ENCODE results near the gene CAB39L.

Gene CAB39L

GRCh38 chr13:49424011-49424560 is 19.8 kb downstream of the CAB39L start:
- Histone ChIP-seq H3K27ac (ENCODE audit: low read depth, low read length) (no peak overlapping the region), H3K9me3 (ENCODE audit: control insufficient read depth in 5 of 5, low read length in 5 of 5) (no peaks in the 10 kb centered on the region), H3K27me3 (ENCODE audit: control insufficient read depth in 5 of 5, insufficient read depth in 4 of 5, low read length in 5 of 5) (no peaks in the 10 kb centered on the region), H3K36me3 (ENCODE audit: control insufficient read depth in 5 of 5, insufficient read depth in 5 of 5, low read length in 5 of 5) (peaks cover 0 to 6% (median 0%) of the 10 kb centered on the region in 5 donors), H3K4me3 (ENCODE audit: low read depth in 1 of 5, low read length in 5 of 5) (no peak overlapping the region), H3K4me1 (ENCODE audit: control insufficient read depth in 5 of 5, insufficient read depth in 5 of 5, low read length in 5 of 5) (no peaks in the 10 kb centered on the region), H3K9ac (ENCODE audit: low read length in 5 of 5) (no peak overlapping the region)

GRCh38 chr13:49421391-49421790 is 22.5 kb downstream of the CAB39L start:
- H3K4me3 ChIP-seq (ENCODE audit: low read depth in 1 of 5, low read length in 5 of 5) = no peak overlapping the region
- no peaks in the 10 kb centered on the region for H3K36me3 ChIP-seq (ENCODE audit: control insufficient read depth in 5 of 5, insufficient read depth in 5 of 5, low read length in 5 of 5)
- H3K27ac ChIP-seq (ENCODE audit: low read depth, low read length) = no peak overlapping the region
- H3K4me1 ChIP-seq (ENCODE audit: control insufficient read depth in 5 of 5, insufficient read depth in 5 of 5, low read length in 5 of 5) = no peaks in the 10 kb centered on the region
- no peaks in the 10 kb centered on the region for H3K27me3 ChIP-seq (ENCODE audit: control insufficient read depth in 5 of 5, insufficient read depth in 4 of 5, low read length in 5 of 5)
- H3K9ac ChIP-seq (ENCODE audit: low read length in 5 of 5) = no peak overlapping the region
- H3K9me3 ChIP-seq (ENCODE audit: control insufficient read depth in 5 of 5, low read length in 5 of 5) = no peaks in the 10 kb centered on the region

GRCh38 chr13:49419276-49419675 is 24.6 kb downstream of the CAB39L start:
- H3K27me3 ChIP-seq (ENCODE audit: control insufficient read depth in 5 of 5, insufficient read depth in 4 of 5, low read length in 5 of 5) = no peaks in the 10 kb centered on the region
- H3K9ac ChIP-seq (ENCODE audit: low read length in 5 of 5) = no peak overlapping the region
- no peaks in the 10 kb centered on the region for H3K36me3 ChIP-seq (ENCODE audit: control insufficient read depth in 5 of 5, insufficient read depth in 5 of 5, low read length in 5 of 5)
- no peak overlapping the region for H3K4me3 ChIP-seq (ENCODE audit: low read depth in 1 of 5, low read length in 5 of 5)
- no peak overlapping the region for H3K27ac ChIP-seq (ENCODE audit: low read depth, low read length)
- no peaks in the 10 kb centered on the region for H3K4me1 ChIP-seq (ENCODE audit: control insufficient read depth in 5 of 5, insufficient read depth in 5 of 5, low read length in 5 of 5)
- H3K9me3 ChIP-seq (ENCODE audit: control insufficient read depth in 5 of 5, low read length in 5 of 5) = no peaks in the 10 kb centered on the region

- no peaks in the 10 kb centered on the region for H3K27me3 ChIP-seq (ENCODE audit: control insufficient read depth in 5 of 5, insufficient read depth in 4 of 5, low read length in 5 of 5)
Measured at GRCh38 chr13:49418206-49418605, 25.7 kb downstream of the CAB39L start.

GRCh38 chr13:49417161-49417560 is 26.7 kb downstream of the CAB39L start:
- Histone ChIP-seq H3K9me3 (ENCODE audit: control insufficient read depth in 5 of 5, low read length in 5 of 5) (no peaks in the 10 kb centered on the region), H3K9ac (ENCODE audit: low read length in 5 of 5) (no peak overlapping the region), H3K4me3 (ENCODE audit: low read depth in 1 of 5, low read length in 5 of 5) (no peak overlapping the region), H3K27me3 (ENCODE audit: control insufficient read depth in 5 of 5, insufficient read depth in 4 of 5, low read length in 5 of 5) (no peaks in the 10 kb centered on the region), H3K36me3 (ENCODE audit: control insufficient read depth in 5 of 5, insufficient read depth in 5 of 5, low read length in 5 of 5) (no peaks in the 10 kb centered on the region), H3K27ac (ENCODE audit: low read depth, low read length) (no peak overlapping the region), H3K4me1 (ENCODE audit: control insufficient read depth in 5 of 5, insufficient read depth in 5 of 5, low read length in 5 of 5) (no peaks in the 10 kb centered on the region)

More at GRCh38 chr13:49418206-49418605, 25.7 kb downstream of the CAB39L start:
- Histone ChIP-seq H3K36me3 (ENCODE audit: control insufficient read depth in 5 of 5, insufficient read depth in 5 of 5, low read length in 5 of 5) (no peaks in the 10 kb centered on the region), H3K9me3 (ENCODE audit: control insufficient read depth in 5 of 5, low read length in 5 of 5) (no peaks in the 10 kb centered on the region), H3K4me1 (ENCODE audit: control insufficient read depth in 5 of 5, insufficient read depth in 5 of 5, low read length in 5 of 5) (no peaks in the 10 kb centered on the region), H3K9ac (ENCODE audit: low read length in 5 of 5) (no peak overlapping the region), H3K4me3 (ENCODE audit: low read depth in 1 of 5, low read length in 5 of 5) (no peak overlapping the region), H3K27ac (ENCODE audit: low read depth, low read length) (no peak overlapping the region)

GRCh38 chr13:49412749-49413148 is 31.1 kb downstream of the CAB39L start:
- Histone ChIP-seq H3K27me3 (ENCODE audit: control insufficient read depth in 5 of 5, insufficient read depth in 4 of 5, low read length in 5 of 5) (no peaks in the 10 kb centered on the region), H3K4me3 (ENCODE audit: low read depth in 1 of 5, low read length in 5 of 5) (no peak overlapping the region), H3K27ac (ENCODE audit: low read depth, low read length) (no peak overlapping the region), H3K4me1 (ENCODE audit: control insufficient read depth in 5 of 5, insufficient read depth in 5 of 5, low read length in 5 of 5) (no peaks in the 10 kb centered on the region), H3K36me3 (ENCODE audit: control insufficient read depth in 5 of 5, insufficient read depth in 5 of 5, low read length in 5 of 5) (no peaks in the 10 kb centered on the region), H3K9ac (ENCODE audit: low read length in 5 of 5) (no peak overlapping the region), H3K9me3 (ENCODE audit: control insufficient read depth in 5 of 5, low read length in 5 of 5) (no peaks in the 10 kb centered on the region)

- Histone ChIP-seq H3K4me1 (ENCODE audit: control insufficient read depth in 5 of 5, insufficient read depth in 5 of 5, low read length in 5 of 5) (no peaks in the 10 kb centered on the region), H3K27ac (ENCODE audit: low read depth, low read length) (no peak overlapping the region), H3K4me3 (ENCODE audit: low read depth in 1 of 5, low read length in 5 of 5) (no peak overlapping the region), H3K9me3 (ENCODE audit: control insufficient read depth in 5 of 5, low read length in 5 of 5) (no peaks in the 10 kb centered on the region), H3K27me3 (ENCODE audit: control insufficient read depth in 5 of 5, insufficient read depth in 4 of 5, low read length in 5 of 5) (no peaks in the 10 kb centered on the region), H3K36me3 (ENCODE audit: control insufficient read depth in 5 of 5, insufficient read depth in 5 of 5, low read length in 5 of 5) (no peaks in the 10 kb centered on the region), H3K9ac (ENCODE audit: low read length in 5 of 5) (no peak overlapping the region)
Measured at GRCh38 chr13:49411353-49411752, 32.5 kb downstream of the CAB39L start.

- no peak overlapping the region for H3K4me3 ChIP-seq (ENCODE audit: low read depth in 1 of 5, low read length in 5 of 5)
- H3K27ac ChIP-seq (ENCODE audit: low read depth, low read length) = no peak overlapping the region
- H3K9ac ChIP-seq (ENCODE audit: low read length in 5 of 5) = no peak overlapping the region
- H3K27me3 ChIP-seq (ENCODE audit: control insufficient read depth in 5 of 5, insufficient read depth in 4 of 5, low read length in 5 of 5) = no peaks in the 10 kb centered on the region
- no peaks in the 10 kb centered on the region for H3K36me3 ChIP-seq (ENCODE audit: control insufficient read depth in 5 of 5, insufficient read depth in 5 of 5, low read length in 5 of 5)
- H3K9me3 ChIP-seq (ENCODE audit: control insufficient read depth in 5 of 5, low read length in 5 of 5) = no peaks in the 10 kb centered on the region
- H3K4me1 ChIP-seq (ENCODE audit: control insufficient read depth in 5 of 5, insufficient read depth in 5 of 5, low read length in 5 of 5) = no peaks in the 10 kb centered on the region
Measured at GRCh38 chr13:49410477-49410876, 33.4 kb downstream of the CAB39L start.

GRCh38 chr13:49410006-49410405 is 33.9 kb downstream of the CAB39L start:
- Histone ChIP-seq H3K9me3 (ENCODE audit: control insufficient read depth in 5 of 5, low read length in 5 of 5) (peaks cover 0 to 4% (median 1%) of the 10 kb centered on the region in 5 donors), H3K4me1 (ENCODE audit: control insufficient read depth in 5 of 5, insufficient read depth in 5 of 5, low read length in 5 of 5) (no peaks in the 10 kb centered on the region), H3K27me3 (ENCODE audit: control insufficient read depth in 5 of 5, insufficient read depth in 4 of 5, low read length in 5 of 5) (no peaks in the 10 kb centered on the region), H3K36me3 (ENCODE audit: control insufficient read depth in 5 of 5, insufficient read depth in 5 of 5, low read length in 5 of 5) (no peaks in the 10 kb centered on the region), H3K27ac (ENCODE audit: low read depth, low read length) (no peak overlapping the region), H3K4me3 (ENCODE audit: low read depth in 1 of 5, low read length in 5 of 5) (no peak overlapping the region), H3K9ac (ENCODE audit: low read length in 5 of 5) (no peak overlapping the region)

GRCh38 chr13:49409008-49409407 is 34.9 kb downstream of the CAB39L start:
- no peaks in the 10 kb centered on the region for H3K27me3 ChIP-seq (ENCODE audit: control insufficient read depth in 5 of 5, insufficient read depth in 4 of 5, low read length in 5 of 5)
- no peak overlapping the region for H3K27ac ChIP-seq (ENCODE audit: low read depth, low read length)
- H3K4me3 ChIP-seq (ENCODE audit: low read depth in 1 of 5, low read length in 5 of 5) = no peak overlapping the region
- H3K4me1 ChIP-seq (ENCODE audit: control insufficient read depth in 5 of 5, insufficient read depth in 5 of 5, low read length in 5 of 5) = no peaks in the 10 kb centered on the region
- peaks cover 3 to 11% (median 6%) of the 10 kb centered on the region in 5 donors for H3K9me3 ChIP-seq (ENCODE audit: control insufficient read depth in 5 of 5, low read length in 5 of 5)
- no peaks in the 10 kb centered on the region for H3K36me3 ChIP-seq (ENCODE audit: control insufficient read depth in 5 of 5, insufficient read depth in 5 of 5, low read length in 5 of 5)
- H3K9ac ChIP-seq (ENCODE audit: low read length in 5 of 5) = no peak overlapping the region

- Histone ChIP-seq H3K9me3 (ENCODE audit: control insufficient read depth in 5 of 5, low read length in 5 of 5) (peaks cover 3 to 13% (median 9%) of the 10 kb centered on the region in 5 donors), H3K9ac (ENCODE audit: low read length in 5 of 5) (no peak overlapping the region), H3K4me1 (ENCODE audit: control insufficient read depth in 5 of 5, insufficient read depth in 5 of 5, low read length in 5 of 5) (no peaks in the 10 kb centered on the region), H3K4me3 (ENCODE audit: low read depth in 1 of 5, low read length in 5 of 5) (no peak overlapping the region), H3K27me3 (ENCODE audit: control insufficient read depth in 5 of 5, insufficient read depth in 4 of 5, low read length in 5 of 5) (no peaks in the 10 kb centered on the region), H3K36me3 (ENCODE audit: control insufficient read depth in 5 of 5, insufficient read depth in 5 of 5, low read length in 5 of 5) (no peaks in the 10 kb centered on the region), H3K27ac (ENCODE audit: low read depth, low read length) (no peak overlapping the region)
Measured at GRCh38 chr13:49407936-49408335, 35.9 kb downstream of the CAB39L start.
